Myometrial cell (primary cell): ENCODE data around the gene NXNL2. TPM values are rescaled to one million over a fixed set of nuclear protein-coding genes. Genes with fewer than 3 reads are reported as not detected.

Experiments
- total RNA-seq: library from RNA; depleted of rRNA; stranded (reverse); fragments of >200 nt; gene quantifications from 2 replicates; pipeline ENCODE4 v1.2.3, GENCODE V29; 2015

Gene NXNL2
- 1.9 and 2.6 TPM in 2 replicates for total RNA-seq

DNA sequence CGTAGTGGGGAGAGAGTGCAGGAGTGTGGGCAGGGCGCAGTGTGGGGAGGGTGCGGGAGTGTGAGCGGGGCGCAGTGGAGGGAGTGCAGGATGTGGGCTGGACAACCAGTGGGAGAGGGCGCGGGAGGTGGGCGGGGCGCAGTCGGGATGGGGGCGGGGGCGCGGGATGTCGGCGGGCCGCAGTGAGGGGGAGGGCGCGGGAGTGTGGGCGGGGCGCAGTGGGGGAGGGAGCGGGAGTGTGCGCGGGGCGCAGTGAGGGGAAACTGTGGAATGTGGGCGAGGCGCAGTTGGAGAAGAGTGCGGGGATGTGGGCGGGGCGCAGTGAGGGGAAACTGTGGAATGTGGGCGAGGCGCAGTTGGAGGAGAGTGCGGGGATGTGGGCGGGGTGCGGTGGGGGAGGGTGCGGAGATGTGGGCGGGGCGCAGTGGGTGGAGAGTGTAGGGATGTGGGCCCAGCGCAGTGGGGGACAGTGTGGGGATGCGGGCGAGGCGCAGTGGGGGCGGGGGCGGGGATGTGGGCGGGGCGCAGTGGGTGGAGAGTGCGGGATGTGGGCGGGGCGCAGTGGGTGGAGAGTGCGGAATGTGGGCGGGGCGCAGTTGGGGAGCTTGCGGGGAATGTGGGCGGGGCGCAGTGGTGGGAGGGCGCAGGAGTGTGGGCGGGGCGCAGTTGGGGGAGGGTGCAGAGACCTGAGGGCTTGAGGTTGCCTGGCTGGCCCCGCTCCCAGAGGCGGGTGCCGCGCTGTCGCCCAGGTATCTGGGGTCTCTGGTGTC is at the start of gene NXNL2:
Gene NXNL2 (plus strand): TSS at position 723 of the 770 bp plus-strand sequence. CDS start 257 bp downstream, outside the sequence.

Other genes starting within 250 kb of the NXNL2 start
- 52.5 and 64.5 TPM in 2 replicates for gene SPIN1, start 146.7 kb upstream of the NXNL2 start, total RNA-seq